ENCODE results near the gene ST3GAL3. TPM values are rescaled to one million over a fixed set of nuclear protein-coding genes. Genes with fewer than 3 reads are reported as not detected.

Gene ST3GAL3
- total and polyA plus RNA-seq, 2 of the 13 experiments (the other 11 are each of a cell fraction or from before 2014, with no cell fraction given), result 5.1 to 8.1 TPM

GRCh38 chr1:43736819-43737218 lies 29.5 kb downstream of the ST3GAL3 start (continued):
- TF ChIP-seq NR0B2 (CRISPR knock-in tag; IDR thresholded peaks at IDR 0.05) (no peak), ZNF839 (CRISPR knock-in tag; IDR thresholded peaks at IDR 0.05; ENCODE audit: borderline replicate concordance) (no peak)

- H3K27ac ChIP-seq (ENCODE audit: extremely low read length, insufficient read depth, low read length), result no peak overlapping the region
- no peaks in the 10 kb centered on the region for H3K79me2 ChIP-seq (ENCODE audit: insufficient read depth, low read length)
- ChIA-PET POLR2A (no interaction called here), CTCF (ENCODE audit: low intra/inter-chr PET ratio, low total read pairs) (no interaction called here)
- intact Hi-C loops (cut with micrococcal nuclease; ENCODE audit: unreplicated experiment), result no loop called here
- no peak overlapping the region for H2AFZ ChIP-seq (ENCODE audit: low read length)
- ATAC-seq (no peak), FAIRE-seq (no peak), DNase-seq (ENCODE audit: low spot score) (no peak)
- BruUV-seq (replicated peaks), result no TSS peak
- H4K20me1 ChIP-seq (ENCODE audit: insufficient read depth, low read length), result no peaks in the 10 kb centered on the region
- H3K27me3 ChIP-seq (ENCODE audit: control insufficient read depth in 1 of 2, insufficient read depth in 2 of 2, low read length in 2 of 2), result no peaks in the 10 kb centered on the region
- 98% methylated on average over 4 of the region's 4 CpGs for WGBS (ENCODE audit: low lambda C conversion rate)
- in situ Hi-C loops (cut with HindIII; ENCODE audit: extremely low pct_ligation_motif_present, low pct_unique_long_range_greater_than_20kb), result no loop called here
- no peak overlapping the region for H3K4me3 ChIP-seq (replicated peaks in 1 of 3; ENCODE audit: insufficient read depth in 1 of 3, low read depth in 2 of 3, low read length in 3 of 3)
- H3K4me1 ChIP-seq (ENCODE audit: insufficient read depth, low read length), result no peaks in the 10 kb centered on the region
- no peaks in the 10 kb centered on the region for H3K9me3 ChIP-seq (ENCODE audit: low read length)
- H3K36me3 ChIP-seq (replicated peaks in 1 of 2; ENCODE audit: control insufficient read depth in 1 of 2, insufficient read depth in 2 of 2, low read length in 2 of 2), result peaks cover 2% of the 10 kb centered on the region in 2 experiments; a peak in 1 of 5 replicates
- H3K4me2 ChIP-seq (ENCODE audit: low read depth, low read length), result no peak overlapping the region
- H3K9ac ChIP-seq (ENCODE audit: insufficient read depth, low read depth, low read length), result no peak overlapping the region
- TF ChIP-seq SRY (CRISPR knock-in tag; IDR thresholded peaks at IDR 0.05), result no peak
- TF ChIP-seq ZNF136 (CRISPR knock-in tag; IDR thresholded peaks at IDR 0.05; ENCODE audit: low read depth), result no peak
- no peak for TF ChIP-seq ZBTB40 (IDR thresholded peaks at IDR 0.05)
- TF ChIP-seq ZBTB40 (CRISPR knock-in tag; IDR thresholded peaks at IDR 0.05), result no peak
- no peak for TF ChIP-seq NFATC3 (CRISPR knock-in tag; IDR thresholded peaks at IDR 0.05)
- no peak for TF ChIP-seq PAWR (CRISPR knock-in tag; IDR thresholded peaks at IDR 0.05; ENCODE audit: borderline replicate concordance)
- no peak for TF ChIP-seq PAF1 (CRISPR knock-in tag; IDR thresholded peaks at IDR 0.05)
- no peak for TF ChIP-seq ZNF704 (CRISPR knock-in tag; IDR thresholded peaks at IDR 0.05; ENCODE audit: borderline replicate concordance)
- TF ChIP-seq ISX (CRISPR knock-in tag; conservative IDR thresholded peaks at IDR 0.05), result no peak
- no peak for TF ChIP-seq ZNF282 (IDR thresholded peaks at IDR 0.05; ENCODE audit: partially characterized antibody)
- TF ChIP-seq ZNF780A (CRISPR knock-in tag; IDR thresholded peaks at IDR 0.05), result no peak
- TF ChIP-seq LCORL (IDR thresholded peaks at IDR 0.05), result no peak
- no peak for TF ChIP-seq LCORL (CRISPR knock-in tag; IDR thresholded peaks at IDR 0.05)
These were observed 34.7 kb downstream of the ST3GAL3 start for GRCh38 chr1:43742026-43742425.

All from HepG2 (cell line).